ENCODE results near the gene ZSWIM1.

DNA sequence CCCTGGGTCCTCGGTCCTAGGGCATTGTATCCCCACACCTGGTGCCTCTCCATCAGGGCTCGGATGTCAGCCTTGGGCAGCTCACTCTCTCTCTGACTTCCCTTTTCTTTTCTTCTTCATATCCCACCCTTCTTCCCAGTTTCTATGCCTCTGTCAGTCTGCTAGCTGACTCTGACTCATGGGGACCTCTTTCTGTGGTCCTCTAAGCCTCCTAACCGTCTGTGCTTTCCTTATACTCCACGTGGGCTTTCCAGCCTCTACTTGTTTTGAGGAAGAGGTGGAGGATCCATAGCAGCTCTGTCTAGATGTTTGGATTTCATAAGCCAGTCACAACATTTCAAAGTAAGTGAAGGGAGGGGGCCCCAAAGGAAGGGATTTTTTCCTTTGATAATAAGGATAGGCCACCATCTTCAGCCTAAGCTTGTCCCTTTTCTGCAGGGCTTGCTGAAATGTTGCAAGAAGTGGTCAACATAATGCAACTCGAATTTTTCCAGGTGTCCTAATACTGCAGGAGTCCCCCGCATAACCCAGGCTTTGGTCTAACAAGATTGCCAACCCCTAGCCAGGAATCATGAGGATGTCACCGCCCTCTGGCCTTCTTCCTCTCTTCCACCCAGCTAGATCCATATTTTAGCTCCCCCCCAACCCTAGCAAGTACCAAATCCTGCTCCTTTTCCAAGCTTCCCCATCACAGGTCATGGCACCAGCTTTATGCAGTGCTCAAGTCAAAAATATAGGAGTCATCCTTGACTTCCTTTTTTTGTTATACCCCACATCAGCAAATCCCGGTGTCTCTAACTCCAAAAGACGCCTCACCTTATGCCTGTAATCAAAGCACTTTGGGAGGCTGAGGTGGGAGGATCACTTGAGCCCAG lies 39.7 kb downstream of the ZSWIM1 start:
- TF ChIP-seq GATA3 (IDR thresholded peaks at IDR 0.05; ENCODE audit: low read depth, low read length) (no peak), GATA2 (IDR thresholded peaks at IDR 0.05; ENCODE audit: low read depth, low read length) (no peak)

Measured in SH-SY5Y (cell line).